GM12878 (cell line): Measurements from ENCODE around the gene SP110. TPM values are rescaled to one million over a fixed set of nuclear protein-coding genes. Genes with fewer than 3 reads are reported as not detected.

Experiments used
- ATF7 ChIP-seq: fragments of 450-650 bp; IDR thresholded peaks from 2 replicates; pipeline ENCODE4 v1.6.1; 2016; ENCODE audit warnings: low read depth, mild to moderate bottlenecking
- BACH1 ChIP-seq: fragments of 450-650 bp; IDR thresholded peaks from 2 replicates; pipeline ENCODE4 v1.6.1; 2017; ENCODE audit warnings: mild to moderate bottlenecking, borderline replicate concordance
- CBX5 ChIP-seq: sonication (generic); IDR thresholded peaks from 2 replicates; pipeline ENCODE4 v1.6.1; 2016; ENCODE audit warnings: low read depth, moderate library complexity, mild to moderate bottlenecking, inconsistent platforms
- POLR2AphosphoS2 ChIP-seq: IDR thresholded peaks from 2 replicates; pipeline ENCODE4 v1.6.1; 2011; ENCODE audit warnings: low read depth, mild to moderate bottlenecking, low read length, improper control_type of control experiment, moderate library complexity
- YBX1 ChIP-seq: fragments of 450-650 bp; IDR thresholded peaks from 2 replicates; pipeline ENCODE4 v1.6.1; 2016; ENCODE audit warnings: antibody characterized with exemption
- polyA plus RNA-seq, 11 experiments: library from polyadenylated mRNA; depleted of rRNA in 4 of 11; unstranded in 6 of 11; stranded (reverse) in 5 of 11; fragments of >200 nt; fragmentation: Nextera tagmentation in 4 of 11; fragmentation: Illumina TruSeq in 1 of 11; extraction: Ambion mirVana in 4 of 11; extraction: Trizol in 1 of 11; gene quantifications; 1 replicate in 1 of 11; 2 replicates in 10 of 11; pipeline versions ENCODE4 v1.2.1 to v1.2.3, GENCODE V29; 2011 to 2016; ENCODE audit warnings: inconsistent platforms in 2 of 11, missing spikeins in 2 of 11, low read depth in 1 of 11
- total RNA-seq, 4 experiments: library from RNA; depleted of rRNA in 3 of 4; stranded (reverse); fragments of >200 nt in 3 of 4; fragmentation: Illumina TruSeq in 1 of 4; extraction: Trizol in 1 of 4; gene quantifications; 2 replicates each; pipeline versions ENCODE4 v1.2.1 to v1.2.3, GENCODE V29; 2013 to 2021
- TF ChIP-seq, protein P1 (sequence below): IDR thresholded peaks from 2 replicates; pipeline ENCODE4 v1.6.1; 2012; ENCODE audit warnings: improper control_type of control experiment, low read depth, low read length; ENCODE audit not compliant: insufficient replicate concordance
- TF ChIP-seq, protein P2 (sequence below): fragments of 450-650 bp; IDR thresholded peaks from 2 replicates; pipeline ENCODE4 v1.6.1; 2017; ENCODE audit warnings: mild to moderate bottlenecking, low read depth, inconsistent platforms; ENCODE audit not compliant: poor library complexity, severe bottlenecking

The SP110 gene
- total and polyA plus RNA-seq, 10 of the 15 experiments (the other 5 are each of a cell fraction or from before 2014, with no cell fraction given): 81.2 to 149 (median 100) TPM

DNA sequence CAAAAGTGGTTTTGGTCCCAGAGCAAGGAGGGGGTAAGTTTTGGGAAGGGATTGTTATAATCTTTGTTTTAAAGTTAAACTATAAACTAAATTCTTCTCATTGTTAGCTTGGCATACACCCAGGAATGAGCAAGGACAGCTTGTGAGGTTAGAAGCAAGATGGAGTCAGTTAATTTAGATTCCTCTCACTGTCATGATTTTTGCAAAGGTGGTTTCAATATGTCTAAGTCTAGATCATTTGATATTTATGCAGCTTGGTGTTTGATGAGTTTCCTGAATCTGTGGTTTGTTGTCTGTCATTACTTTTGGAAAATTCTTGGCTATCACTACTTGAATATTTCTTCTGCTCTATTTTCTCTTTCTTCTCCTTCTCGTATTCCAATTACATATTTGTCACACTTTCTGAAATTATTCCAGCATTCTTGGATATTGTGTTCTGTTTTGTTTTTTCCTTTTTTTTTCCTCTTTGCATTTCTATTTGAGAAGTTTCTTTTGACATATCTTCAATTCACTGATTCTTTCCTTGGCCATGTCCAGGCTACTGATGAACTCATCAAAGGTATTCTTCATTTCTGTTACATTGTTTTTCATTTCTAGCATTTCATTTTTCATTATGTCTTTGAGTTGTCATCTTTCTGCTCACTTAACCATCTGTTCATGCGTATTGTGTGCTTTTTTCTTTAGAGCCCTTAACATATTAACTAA is 10.9 kb upstream of the SP110 start (continued):
- TF ChIP-seq, protein P1, sequence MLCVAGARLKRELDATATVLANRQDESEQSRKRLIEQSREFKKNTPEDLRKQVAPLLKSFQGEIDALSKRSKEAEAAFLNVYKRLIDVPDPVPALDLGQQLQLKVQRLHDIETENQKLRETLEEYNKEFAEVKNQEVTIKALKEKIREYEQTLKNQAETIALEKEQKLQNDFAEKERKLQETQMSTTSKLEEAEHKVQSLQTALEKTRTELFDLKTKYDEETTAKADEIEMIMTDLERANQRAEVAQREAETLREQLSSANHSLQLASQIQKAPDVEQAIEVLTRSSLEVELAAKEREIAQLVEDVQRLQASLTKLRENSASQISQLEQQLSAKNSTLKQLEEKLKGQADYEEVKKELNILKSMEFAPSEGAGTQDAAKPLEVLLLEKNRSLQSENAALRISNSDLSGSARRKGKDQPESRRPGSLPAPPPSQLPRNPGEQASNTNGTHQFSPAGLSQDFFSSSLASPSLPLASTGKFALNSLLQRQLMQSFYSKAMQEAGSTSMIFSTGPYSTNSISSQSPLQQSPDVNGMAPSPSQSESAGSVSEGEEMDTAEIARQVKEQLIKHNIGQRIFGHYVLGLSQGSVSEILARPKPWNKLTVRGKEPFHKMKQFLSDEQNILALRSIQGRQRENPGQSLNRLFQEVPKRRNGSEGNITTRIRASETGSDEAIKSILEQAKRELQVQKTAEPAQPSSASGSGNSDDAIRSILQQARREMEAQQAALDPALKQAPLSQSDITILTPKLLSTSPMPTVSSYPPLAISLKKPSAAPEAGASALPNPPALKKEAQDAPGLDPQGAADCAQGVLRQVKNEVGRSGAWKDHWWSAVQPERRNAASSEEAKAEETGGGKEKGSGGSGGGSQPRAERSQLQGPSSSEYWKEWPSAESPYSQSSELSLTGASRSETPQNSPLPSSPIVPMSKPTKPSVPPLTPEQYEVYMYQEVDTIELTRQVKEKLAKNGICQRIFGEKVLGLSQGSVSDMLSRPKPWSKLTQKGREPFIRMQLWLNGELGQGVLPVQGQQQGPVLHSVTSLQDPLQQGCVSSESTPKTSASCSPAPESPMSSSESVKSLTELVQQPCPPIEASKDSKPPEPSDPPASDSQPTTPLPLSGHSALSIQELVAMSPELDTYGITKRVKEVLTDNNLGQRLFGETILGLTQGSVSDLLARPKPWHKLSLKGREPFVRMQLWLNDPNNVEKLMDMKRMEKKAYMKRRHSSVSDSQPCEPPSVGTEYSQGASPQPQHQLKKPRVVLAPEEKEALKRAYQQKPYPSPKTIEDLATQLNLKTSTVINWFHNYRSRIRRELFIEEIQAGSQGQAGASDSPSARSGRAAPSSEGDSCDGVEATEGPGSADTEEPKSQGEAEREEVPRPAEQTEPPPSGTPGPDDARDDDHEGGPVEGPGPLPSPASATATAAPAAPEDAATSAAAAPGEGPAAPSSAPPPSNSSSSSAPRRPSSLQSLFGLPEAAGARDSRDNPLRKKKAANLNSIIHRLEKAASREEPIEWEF: no peak
- peak; percentile 97 for TF ChIP-seq CBX5
- TF ChIP-seq BACH1: no peak
- peak; percentile 52 for TF ChIP-seq ATF7
- TF ChIP-seq, protein P2, sequence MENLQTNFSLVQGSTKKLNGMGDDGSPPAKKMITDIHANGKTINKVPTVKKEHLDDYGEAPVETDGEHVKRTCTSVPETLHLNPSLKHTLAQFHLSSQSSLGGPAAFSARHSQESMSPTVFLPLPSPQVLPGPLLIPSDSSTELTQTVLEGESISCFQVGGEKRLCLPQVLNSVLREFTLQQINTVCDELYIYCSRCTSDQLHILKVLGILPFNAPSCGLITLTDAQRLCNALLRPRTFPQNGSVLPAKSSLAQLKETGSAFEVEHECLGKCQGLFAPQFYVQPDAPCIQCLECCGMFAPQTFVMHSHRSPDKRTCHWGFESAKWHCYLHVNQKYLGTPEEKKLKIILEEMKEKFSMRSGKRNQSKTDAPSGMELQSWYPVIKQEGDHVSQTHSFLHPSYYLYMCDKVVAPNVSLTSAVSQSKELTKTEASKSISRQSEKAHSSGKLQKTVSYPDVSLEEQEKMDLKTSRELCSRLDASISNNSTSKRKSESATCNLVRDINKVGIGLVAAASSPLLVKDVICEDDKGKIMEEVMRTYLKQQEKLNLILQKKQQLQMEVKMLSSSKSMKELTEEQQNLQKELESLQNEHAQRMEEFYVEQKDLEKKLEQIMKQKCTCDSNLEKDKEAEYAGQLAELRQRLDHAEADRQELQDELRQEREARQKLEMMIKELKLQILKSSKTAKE: peak; percentile 59
- TF ChIP-seq YBX1: no peak
- TF ChIP-seq POLR2AphosphoS2: no peak
